CD4-positive, alpha-beta T cell treated with Interleukin-1 beta for 1 hour (primary cell): ENCODE measurements around the gene QARS1.

Experiments used
- DNase-seq, 2 donors: peaks; one replicate each; pipeline ENCODE4 v3.0.0-alpha.2; 2020 to 2022

The QARS1 gene

GRCh38 chr3:49104427-49105291 is at the start of gene QARS1:
QARS1 (minus strand) TSS chr3:49104757; CDS start chr3:49104733, 24 bp downstream.
- peak; percentile 89 to 90 for DNase-seq

GRCh38 chr3:49153349-49153912 is 48.9 kb upstream of the QARS1 start:
- DNase-seq = no peak

DNA sequence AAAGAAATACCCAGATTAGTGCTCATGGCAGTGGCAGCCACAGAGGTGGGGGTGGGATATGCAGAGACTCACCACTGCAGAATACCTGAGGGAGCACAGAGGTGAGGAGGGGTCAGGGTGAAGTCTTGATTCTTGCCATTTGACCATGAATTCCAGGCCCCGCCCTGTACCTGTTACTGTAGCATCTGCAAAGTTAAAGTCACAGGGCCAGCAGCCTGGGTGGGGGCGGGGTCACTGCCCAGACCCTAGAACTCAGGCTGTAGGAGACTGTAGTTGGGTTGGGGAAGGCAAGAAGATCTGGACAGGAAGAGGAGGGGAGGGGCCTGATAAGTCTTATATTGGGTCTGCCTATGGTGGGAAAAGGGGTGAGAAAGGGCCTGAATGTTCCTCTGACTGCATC is 47.1 kb upstream of the QARS1 start:
- DNase-seq = no peak

DNA sequence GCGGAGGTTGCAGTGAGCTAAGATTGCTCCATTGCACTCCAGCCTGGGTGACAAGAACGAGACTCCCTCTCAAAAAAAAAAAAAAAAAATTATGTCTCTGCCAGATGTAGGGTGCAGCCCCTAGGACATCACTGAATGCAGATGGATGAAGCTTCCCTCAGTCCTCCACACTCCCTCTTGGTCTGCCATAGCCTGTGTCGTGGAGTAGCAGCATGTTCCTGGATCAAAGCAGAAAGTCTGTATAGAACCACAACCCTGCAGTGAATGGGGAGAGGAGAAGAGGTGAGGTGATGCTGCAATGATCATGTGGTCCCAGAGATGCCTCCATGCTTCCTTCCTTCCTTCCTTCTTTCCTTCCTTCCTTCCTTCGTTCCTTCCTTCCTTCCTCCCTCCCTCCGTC is 43.6 kb upstream of the QARS1 start:
- no peak for DNase-seq

GRCh38 chr3:49140080-49140479 is 35.5 kb upstream of the QARS1 start:
- no peak for DNase-seq

GRCh38 chr3:49135499-49135898 is 30.9 kb upstream of the QARS1 start:
- no peak for DNase-seq

DNA sequence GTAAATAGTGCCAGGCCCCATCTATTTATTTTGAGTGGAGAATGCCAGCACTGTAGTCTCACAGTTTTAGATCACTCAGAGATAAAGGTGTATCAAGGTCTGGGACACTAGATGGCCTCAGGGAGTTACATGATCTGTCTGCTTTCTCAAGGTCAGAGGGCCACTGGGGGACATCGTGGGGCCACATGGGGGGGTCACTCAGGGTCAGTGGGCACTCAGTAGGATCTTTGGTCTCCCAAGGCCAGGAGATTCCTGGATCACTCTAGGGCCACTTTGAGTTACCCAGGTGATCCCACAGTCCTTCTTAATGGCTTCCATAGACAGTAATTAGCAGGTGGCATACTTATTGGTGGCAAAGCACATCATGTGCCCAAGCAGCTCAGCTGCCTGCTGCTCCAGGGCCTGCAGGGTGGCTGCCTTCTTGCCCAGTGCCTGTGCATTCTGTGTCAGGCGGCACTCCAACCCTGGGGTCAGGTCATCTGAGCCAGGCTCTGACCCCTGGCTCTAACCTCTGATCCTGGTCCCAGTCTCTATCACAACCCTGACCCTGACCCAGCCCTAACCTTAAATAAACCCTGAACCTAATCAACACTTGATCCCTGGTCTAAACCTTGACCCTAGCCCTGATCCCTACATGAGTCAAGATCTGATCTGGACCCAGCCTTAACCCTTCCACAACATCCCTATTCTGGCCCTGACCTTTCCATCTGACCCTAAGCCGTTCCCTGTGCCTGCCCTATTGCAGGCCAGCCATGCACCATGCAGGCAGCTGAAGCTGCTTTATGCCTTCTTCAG is 30.1 kb upstream of the QARS1 start:
- no peak for DNase-seq

DNA sequence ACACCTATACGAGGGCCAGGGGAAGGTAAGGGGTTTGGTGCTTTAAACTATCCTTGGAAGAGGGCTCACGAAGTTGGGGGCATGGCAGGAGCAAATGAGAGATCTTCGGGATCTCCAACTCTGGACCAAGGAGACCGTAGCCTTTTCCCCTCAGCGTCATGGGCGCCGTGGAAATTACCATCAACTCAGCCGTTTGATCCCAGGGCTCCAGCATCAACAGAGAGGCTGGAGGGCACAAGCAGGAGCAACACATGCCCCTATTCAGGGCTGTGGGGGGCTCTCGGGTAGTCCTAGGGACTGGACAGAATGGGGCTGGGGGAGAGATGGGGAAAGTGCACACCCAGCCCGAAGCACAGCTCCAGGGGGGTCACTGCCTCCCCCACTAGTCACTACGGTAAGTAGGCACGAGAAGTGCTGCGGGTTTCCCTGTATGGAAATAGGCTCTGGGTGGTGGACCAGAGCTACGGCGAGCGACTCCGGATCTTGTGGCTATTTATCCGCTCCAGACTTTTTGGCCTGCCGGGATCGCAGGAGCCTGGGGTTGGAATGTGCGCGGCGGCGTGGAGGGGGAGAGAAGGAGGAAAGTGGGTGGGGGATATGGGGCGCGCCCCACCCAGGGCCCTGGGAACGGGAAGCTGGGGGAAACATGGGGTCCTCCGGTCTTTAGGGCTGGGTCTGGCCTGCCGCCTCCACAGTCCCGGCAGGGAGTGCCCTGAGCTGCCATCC is 28.8 kb upstream of the QARS1 start:
- DNase-seq = no peak

- peak in 1 of 2 donors; percentile 12 for DNase-seq
Observed at GRCh38 chr3:49132437-49133225, 28.1 kb upstream of the QARS1 start, which contains the start of gene LAMB2. LAMB2 (minus strand) TSS chr3:49133050; CDS start chr3:49132867, 183 bp downstream.

- no peak for DNase-seq
Observed at GRCh38 chr3:49132073-49132436, 27.5 kb upstream of the QARS1 start.

GRCh38 chr3:49131576-49131975 is 27.0 kb upstream of the QARS1 start:
- no peak for DNase-seq

- no peak for DNase-seq
Observed at GRCh38 chr3:49131040-49131439, 26.5 kb upstream of the QARS1 start.

- DNase-seq = no peak
Observed at GRCh38 chr3:49124991-49125670, 20.6 kb upstream of the QARS1 start.

GRCh38 chr3:49124203-49124602 is 19.6 kb upstream of the QARS1 start:
- no peak for DNase-seq

GRCh38 chr3:49123687-49124086 is 19.1 kb upstream of the QARS1 start:
- no peak for DNase-seq

DNA sequence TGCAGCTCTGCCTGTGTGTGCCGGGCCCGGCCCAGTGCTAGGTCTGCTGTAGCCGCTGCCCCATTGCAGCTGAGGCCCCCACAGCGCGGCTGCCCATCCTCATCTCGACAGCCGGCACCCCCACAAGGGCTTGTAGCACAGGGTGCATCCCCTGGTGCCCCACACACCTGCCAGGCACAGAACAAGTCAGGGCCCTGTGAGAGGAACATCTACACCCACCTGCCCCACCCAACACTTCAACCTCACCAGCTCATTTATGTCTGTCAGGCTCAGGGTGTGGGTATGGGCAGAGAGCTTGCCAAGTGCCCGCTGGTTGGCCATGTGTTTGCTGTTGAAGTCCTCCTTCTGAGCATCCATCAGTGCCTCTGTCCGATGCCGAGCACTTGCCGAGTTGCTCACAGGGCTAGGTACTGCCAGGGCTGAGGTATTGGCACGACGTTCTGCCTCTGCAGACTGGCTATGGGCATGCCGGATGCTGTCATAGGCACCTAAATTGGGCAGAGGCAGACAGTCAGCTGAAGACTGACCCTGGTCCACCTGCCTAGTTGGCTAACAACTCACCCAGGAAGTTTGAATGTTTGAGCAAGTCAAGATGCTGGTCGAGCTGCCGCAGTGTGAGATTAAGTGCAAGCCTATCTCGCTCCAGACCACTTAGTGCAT is 18.5 kb upstream of the QARS1 start:
- DNase-seq = no peak

GRCh38 chr3:49122451-49122850 is 17.9 kb upstream of the QARS1 start:
- no peak for DNase-seq

DNA sequence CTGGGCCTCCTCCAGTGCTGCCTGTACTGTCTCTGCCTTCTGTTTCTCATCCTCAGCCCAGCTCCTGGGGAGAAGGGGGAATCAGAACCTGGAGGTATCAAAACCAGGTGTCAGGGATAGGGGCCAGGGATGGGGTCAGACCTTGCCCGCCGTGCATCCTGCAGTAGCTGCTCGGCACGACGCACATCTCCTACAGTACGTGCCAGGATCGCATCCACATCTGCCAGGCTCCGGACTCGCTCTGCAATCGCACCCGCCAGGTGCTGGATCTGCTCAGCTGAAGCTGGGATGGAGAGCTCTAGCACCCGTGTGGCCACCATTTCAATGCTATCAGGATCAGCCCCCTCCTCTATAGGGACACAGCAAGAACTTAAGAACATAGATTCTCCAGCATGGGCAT is 17.5 kb upstream of the QARS1 start:
- DNase-seq = no peak

DNA sequence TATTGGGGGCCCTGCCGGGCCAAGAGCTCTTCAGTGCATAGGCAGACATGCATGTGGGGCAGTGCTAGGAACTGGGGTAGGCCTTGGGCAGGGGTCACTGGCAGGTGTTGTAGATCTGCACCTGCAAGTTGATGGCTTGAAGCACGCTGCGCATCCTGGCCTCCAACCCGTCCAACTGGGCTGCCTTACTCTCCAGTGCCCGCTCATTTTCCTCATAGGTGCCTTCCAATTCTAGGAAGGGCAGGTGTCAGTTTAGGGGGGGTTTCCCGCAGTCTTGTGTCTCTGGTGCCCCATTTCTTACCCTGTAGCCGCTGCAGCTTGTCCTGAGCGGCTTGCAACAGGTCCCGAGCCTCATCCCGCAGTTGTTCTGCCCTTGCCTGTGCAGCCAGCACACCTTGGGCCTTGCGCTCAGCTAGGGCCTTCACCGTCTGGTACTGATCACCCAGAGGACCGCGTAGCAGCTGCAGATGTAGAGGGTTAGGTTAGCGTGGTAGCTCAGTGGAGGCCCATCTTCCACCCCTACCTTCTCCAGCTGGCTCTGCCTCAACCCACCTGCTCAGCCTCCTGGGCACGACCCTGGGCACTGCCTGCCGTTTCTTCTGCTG is 16.7 kb upstream of the QARS1 start:
- no peak for DNase-seq

DNA sequence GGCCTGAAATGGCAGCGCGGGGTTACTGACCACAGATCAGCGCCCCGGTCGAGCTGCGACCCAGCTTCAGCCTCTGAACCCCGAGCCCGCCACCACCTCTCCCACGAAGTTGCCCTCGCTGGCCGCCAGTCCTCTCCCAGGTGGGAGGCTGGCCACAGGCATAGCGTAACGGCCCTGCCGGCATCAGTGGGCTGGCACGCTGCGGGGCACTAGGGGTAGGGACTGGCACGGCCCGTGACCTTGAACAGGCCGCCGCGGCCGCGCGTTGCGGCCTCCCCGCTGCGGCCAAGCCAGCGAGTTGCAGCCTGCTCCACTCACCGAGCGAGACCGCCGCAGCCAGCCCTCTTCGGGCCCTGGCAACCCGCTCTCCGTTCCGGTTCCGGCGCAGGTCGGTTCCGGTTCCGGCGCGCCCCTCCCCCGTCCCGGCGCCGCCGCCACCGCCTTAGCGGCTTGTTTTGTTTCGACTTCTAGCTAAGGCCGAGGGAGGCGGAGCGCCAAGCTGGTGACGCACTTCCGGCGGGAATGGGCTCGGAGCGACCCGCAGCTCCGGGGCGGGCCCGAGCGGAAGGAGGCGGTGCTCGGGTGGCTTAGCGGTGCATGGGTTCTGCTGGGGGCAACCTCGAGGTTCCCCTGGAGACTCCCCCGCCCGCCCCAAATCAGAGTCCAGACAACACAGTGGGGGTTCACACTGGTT is 16.0 kb upstream of the QARS1 start, which contains the start of gene USP19:
USP19 (minus strand) TSS at position 386 of the 694 bp plus-strand sequence. CDS start 1,678 bp downstream, outside the sequence.
- DNase-seq = peak; percentile 96
